Adipose tissue (tissue), 3 donors: Measurements from ENCODE around the gene DNAL1. TPM values are rescaled to one million over a fixed set of nuclear protein-coding genes. Genes with fewer than 3 reads are reported as not detected.

Experiments
- H3K27ac ChIP-seq: one replicate; pipeline ENCODE4 v1.5.1; 2013; ENCODE audit warnings: low read depth, low read length
- WGBS, 3 donors: extraction: QIAGEN DNeasy Blood & Tissue Kit; methylation state at CpG; one replicate each; pipeline ENCODE4 v1.1.7; 2013; 5-methylcytosine and 5-hydroxymethylcytosine counted together
- polyA plus RNA-seq, 3 donors: library from polyadenylated mRNA; stranded (reverse); fragments of 200-250 nt; gene quantifications; one replicate each; pipeline ENCODE4 v1.2.3, GENCODE V29; 2013
- donor health status: healthy with polysubstance abuse.
- donor health status: Bipolar disorder and iron deficiency.
- donor health status: healthy.

Gene DNAL1
- polyA plus RNA-seq, 3 donors = 2.5 to 3.9 (median 3.8) TPM

DNA sequence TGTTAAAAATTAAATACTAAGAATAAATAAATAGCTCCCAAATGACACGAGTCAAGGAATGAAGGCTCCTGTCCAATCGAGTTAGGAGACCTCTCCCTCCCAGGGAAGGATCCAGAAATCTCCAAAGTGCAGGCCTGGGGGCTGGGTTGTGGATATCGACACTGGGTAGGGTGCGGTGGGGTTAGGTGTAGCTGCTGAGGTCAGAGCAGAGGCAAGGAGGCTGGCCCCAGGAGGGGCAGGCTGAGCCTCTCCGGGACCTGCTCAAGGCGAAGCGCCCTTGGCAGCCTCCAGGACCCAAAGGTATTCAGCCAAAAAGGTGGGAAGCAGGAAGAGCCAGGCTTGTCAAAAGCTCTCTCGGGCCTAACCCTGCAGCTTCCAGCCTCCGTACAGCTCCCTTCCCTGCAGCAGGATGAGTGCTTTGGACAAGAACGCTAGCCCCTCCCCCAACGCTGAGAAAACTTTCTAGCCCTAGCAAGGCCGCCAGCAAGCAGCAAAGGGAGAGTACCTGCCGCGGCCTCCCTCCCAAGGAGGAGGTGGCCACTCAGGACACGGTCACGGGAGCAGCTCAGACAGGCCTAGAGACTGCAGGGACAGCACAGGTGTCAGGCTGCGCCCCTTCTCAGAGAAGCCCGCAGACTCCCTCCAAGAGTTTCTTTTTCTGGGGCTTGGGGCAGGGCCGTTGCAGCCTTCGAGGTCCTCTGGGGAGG is 73.1 kb downstream of the DNAL1 start:
- H3K27ac ChIP-seq = no peak overlapping the region
- 67 to 79% (median 76%) methylated on average over 20 of the region's 20 CpGs for WGBS, 3 donors

- no peak overlapping the region for H3K27ac ChIP-seq
- WGBS, 3 donors = 67 to 83% (median 73%) methylated on average over 55 of the region's 55 CpGs
These were observed 73.8 kb downstream of the DNAL1 start for GRCh38 chr14:73718418-73719251.

DNA sequence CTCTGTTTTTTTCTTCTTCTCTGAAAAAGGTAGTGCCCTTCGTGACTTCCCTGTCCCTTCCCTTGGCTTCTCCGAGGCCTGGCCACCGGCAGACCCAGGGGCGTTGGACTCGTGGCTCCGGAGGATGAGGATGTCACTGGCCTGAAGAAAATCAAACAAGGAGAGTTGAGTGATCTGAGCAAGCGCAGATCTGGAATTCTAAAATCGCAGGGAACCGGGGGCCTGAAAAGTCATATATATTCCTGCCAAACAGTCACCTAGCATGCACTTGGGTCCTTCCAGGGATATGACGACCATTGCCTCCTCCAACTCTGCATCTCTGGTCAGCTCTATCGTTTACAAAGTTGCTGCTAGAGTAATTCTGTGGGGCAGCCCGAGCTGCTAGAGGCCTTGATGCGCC is 74.6 kb downstream of the DNAL1 start:
- whole genome bisulfite sequencing, 3 donors = 90 to 94% (median 93%) methylated on average over 13 of the region's 13 CpGs
- H3K27ac ChIP-seq = no peak overlapping the region

- no peak overlapping the region for H3K27ac ChIP-seq
- 90 to 94% (median 93%) methylated on average over 8 of the region's 8 CpGs for WGBS, 3 donors
These were observed 75.0 kb downstream of the DNAL1 start for GRCh38 chr14:73719791-73720190.

DNA sequence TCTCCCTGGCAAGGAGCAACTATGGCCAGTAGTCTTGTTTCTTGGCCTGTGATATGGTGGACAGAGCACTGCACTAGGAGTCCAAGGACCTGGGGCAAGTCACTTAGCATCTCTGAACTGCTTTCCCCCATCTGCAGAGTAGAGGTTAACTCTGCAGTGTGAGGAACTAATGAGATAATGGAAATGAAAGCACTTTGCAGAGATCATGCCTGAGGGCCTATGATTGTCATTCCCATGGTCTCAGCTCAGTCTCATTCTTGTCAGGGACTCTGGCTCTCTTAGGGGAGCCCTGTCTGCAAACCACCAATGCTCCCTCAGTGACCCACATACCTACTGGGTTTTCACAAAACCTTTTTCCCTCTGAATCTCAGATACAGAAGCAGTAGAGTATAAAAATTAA is 75.8 kb downstream of the DNAL1 start:
- H3K27ac ChIP-seq = no peak overlapping the region

DNA sequence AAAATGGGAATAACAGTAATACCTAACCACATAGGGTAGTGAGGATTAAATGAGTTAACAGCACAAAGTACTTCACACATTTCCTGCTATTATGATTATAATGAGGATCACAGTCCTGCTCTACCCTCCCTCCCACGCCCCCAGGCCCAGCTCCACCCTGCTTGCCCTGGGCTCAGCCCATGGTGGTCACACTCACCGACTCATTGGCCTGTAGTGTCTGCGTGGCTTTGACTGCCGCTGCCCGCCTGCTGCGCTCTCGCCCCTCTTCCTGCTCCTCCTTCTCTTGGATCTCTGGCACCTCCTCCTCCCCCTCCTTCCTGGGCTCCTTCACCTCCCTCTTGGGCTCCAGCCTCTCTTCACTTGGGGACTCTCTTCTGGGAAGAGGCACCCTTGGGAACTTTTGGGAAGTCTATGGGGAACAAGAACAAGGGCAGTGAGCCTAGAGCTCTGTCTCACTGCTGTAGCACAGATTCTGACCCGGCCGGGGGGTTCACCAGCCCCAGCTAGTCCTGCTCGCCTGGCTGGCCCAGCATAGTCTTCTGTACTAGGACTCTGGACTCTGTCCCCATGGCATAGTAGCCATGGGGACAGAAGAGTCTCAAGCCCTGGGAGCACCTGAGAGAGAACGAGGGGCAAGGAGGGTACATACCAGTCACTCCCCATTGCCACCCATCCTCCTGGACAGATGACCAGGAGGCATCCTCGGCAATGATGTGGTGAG is 76.5 kb downstream of the DNAL1 start:
- WGBS, 3 donors = 88 to 93% (median 91%) methylated on average over 12 of the region's 12 CpGs
- H3K27ac ChIP-seq = no peak overlapping the region

GRCh38 chr14:73722581-73722980 is 77.8 kb downstream of the DNAL1 start:
- H3K27ac ChIP-seq = no peak overlapping the region
- WGBS, 3 donors = 83 to 94% (median 91%) methylated on average over 10 of the region's 10 CpGs

GRCh38 chr14:73723406-73723796 is 78.6 kb downstream of the DNAL1 start:
- WGBS, 3 donors = 52 to 70% (median 62%) methylated on average over 7 of the region's 7 CpGs
- H3K27ac ChIP-seq = no peak overlapping the region

- peak overlapping the region; percentile 9 for H3K27ac ChIP-seq
- 17 to 64% (median 20%) methylated on average over 12 of the region's 12 CpGs for WGBS, 3 donors
These were observed 79.2 kb downstream of the DNAL1 start for GRCh38 chr14:73723797-73724661.

DNA sequence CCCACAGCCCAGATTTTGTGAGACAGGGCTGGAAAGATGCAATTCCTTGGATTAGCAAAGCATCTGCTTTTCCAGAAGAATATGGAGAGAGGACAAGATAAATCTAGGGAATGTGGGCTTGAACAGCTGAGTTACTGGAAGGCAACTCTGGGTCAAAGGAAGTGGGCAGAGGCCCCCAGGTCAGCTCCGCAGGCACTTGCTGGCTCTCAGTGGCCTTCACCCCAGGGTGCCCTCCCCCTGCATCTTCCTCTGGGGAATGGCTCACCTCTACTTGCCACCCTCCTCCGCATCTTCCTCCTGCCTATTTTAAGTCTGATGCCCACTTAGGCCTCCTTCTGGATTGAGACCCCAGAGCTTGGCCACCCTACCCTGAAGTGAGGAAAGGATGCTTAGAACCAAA is 79.9 kb downstream of the DNAL1 start:
- WGBS, 3 donors = 67 to 94% (median 81%) methylated on average over 2 of the region's 2 CpGs

GRCh38 chr14:73725116-73726024 is 80.6 kb downstream of the DNAL1 start:
- no peak overlapping the region for H3K27ac ChIP-seq
- 70 to 82% (median 78%) methylated on average over 8 of the region's 8 CpGs for WGBS, 3 donors

More for the DNA sequence above, 79.9 kb downstream of the DNAL1 start:
- H3K27ac ChIP-seq = peak overlapping the region; percentile 9

DNA sequence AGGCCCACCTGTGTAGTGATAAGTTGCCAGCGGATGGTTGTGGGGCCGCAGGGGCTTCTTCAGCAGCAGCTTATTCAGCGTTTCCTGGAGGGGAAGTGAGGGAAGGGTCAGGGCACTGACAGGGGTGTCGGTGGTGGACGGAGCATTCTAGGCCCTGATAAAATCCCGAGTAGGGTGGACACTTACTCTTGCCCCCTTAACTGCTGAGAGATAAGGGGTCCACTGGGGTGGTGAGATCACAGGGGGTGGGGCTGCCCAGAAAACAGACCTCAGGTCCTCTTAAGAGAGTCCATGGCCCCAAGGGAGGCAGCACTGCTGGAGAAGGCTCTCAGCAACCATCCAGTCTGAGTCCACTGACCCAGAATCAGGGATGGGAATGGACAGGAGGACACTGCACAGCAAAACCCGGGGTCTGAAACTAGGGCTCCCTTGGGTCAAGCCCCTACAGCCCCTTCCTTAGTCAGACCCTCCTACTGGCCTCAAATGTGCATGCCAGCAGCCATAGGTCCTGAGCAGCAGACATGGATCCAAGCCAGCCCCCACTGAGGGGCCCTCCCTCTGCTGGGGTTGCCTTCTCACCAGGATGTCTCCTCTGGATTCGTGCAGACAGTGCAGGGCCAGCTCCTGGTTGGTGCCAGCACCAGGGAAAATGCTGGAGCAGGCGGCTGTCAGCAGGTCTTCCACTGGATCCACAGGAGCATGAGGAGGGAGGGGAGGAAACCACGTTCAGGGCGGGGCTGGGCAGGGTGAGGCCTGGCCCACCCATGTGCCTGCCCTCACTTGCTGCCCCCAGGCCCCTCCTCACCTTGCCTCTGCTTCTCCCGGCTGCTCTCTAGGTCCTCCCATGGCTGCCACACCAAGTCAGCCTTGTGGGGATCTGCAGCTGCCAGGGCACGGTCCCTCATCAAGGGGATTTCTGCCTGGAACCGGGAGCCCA is 81.5 kb downstream of the DNAL1 start:
- WGBS, 3 donors = 51 to 80% (median 57%) methylated on average over 14 of the region's 14 CpGs

DNA sequence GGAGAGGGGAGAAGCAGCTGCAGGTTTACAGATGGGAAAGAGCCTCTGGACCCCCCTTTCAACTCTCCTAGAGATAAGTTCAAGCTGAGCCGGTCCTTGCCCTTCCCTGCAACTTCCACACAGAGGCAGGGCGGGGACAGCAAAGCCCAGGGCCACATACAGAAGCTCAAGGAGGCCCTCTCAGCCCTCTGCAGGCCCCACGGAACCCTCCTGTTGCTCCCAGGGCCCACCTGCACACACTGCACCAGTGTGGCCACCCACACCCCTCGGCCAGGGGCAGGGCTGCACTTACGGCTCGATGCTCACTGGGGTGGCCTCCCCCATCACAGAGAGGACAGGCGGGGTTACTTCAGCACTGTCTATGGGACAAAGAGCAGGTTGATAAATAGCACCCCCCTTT is 82.4 kb downstream of the DNAL1 start:
- H3K27ac ChIP-seq = no peak overlapping the region
- WGBS, 3 donors = 84 to 90% (median 88%) methylated on average over 6 to 7 of the region's 7 CpGs

More for the DNA sequence above, 81.5 kb downstream of the DNAL1 start:
- no peak overlapping the region for H3K27ac ChIP-seq

- WGBS, 3 donors = 15 to 24% (median 17%) methylated on average over 6 of the region's 6 CpGs
- no peak overlapping the region for H3K27ac ChIP-seq
These were observed 84.0 kb downstream of the DNAL1 start for GRCh38 chr14:73728717-73729330.

DNA sequence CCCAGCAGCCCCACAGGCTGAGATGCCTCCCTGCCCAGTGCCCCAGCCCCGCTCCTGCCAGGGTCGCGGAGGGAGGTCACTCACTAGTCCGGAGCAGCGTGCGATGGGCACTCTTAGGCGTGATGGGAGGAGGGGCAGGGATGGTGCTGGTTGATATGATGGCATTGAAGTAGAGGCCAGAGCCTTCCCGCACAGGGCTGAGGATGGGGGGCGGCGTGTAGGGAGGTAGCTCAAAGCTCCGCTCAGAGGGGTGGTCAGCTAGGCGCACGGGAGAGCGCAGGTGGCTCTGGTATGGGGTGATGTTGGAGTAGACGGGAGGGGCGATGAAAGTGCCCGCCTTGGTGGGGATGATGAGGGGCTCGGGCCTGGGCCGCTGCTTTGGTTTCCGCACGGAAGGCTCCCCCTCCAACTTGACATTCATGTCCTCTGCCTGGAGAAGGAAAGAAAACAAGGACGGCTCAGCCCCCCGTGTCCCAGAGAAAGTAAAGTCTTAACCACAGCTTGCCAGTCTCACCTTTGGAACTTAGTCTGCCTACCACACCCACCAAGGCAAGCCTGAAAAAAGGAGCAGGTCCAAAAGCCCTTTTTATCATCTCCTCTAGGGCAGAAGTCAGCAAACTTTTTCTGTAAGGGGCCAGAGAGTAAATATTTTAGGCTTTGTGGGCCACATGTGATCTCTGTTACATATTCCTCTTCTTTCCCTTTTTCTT is 84.9 kb downstream of the DNAL1 start:
- WGBS, 3 donors = 90 to 93% (median 93%) methylated on average over 23 of the region's 23 CpGs

More for the DNA sequence above, 84.9 kb downstream of the DNAL1 start:
- H3K27ac ChIP-seq = no peak overlapping the region
